ENCODE measurements around the gene DPF1. TPM values are rescaled to one million over a fixed set of nuclear protein-coding genes. Genes with fewer than 3 reads are reported as not detected.

Gene DPF1
- total RNA-seq, 1 experiment from 2014 or later: 2.5 TPM

DNA sequence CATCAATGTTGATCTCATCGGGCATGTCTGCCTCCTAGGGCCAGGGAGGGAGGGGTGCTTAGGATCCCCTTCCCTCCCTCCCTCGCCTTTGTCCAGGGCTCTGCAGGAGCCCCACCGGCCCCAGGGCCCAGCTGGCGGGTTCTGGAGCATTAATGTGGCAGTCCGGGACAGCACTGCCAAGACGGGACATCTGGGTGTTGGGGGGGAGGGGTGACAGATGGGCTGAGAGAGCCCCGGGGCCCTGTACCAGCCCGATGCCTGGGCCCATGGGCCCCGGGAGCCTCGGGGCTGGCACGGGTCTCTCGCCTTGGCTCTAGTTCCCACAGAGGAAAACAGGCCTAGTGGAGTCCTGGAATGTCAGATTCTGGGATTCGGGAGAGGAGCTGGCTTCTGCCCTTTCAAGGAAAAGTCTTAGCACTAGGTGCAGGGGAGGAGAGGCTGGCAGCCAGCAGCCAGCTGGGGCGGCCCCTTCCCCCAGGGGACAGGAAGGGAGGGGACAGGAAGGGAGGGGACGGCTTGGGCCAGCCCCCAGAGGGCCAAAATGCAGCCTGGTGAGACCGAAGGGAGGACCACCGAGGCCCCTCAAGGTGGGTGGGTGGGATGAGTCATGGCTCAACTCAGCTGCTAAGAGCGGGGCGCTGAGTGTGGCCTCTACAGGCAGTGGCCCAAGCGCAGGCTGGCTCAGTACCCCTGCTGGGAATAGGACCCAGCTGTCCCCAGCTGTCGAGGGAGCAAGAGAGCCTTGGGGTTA is 29.1 kb upstream of the DPF1 start:
- H3K4me3 ChIP-seq (ENCODE audit: low read length): no peak overlapping the region
- no peaks in the 10 kb centered on the region for H3K9me2 ChIP-seq (replicated peaks; ENCODE audit: insufficient read depth, low read length)
- H4K20me1 ChIP-seq (ENCODE audit: insufficient read depth, low read depth, low read length): no peaks in the 10 kb centered on the region
- no peak overlapping the region for H3K27ac ChIP-seq (ENCODE audit: low read length)
- H2AFZ ChIP-seq (ENCODE audit: low read length): no peak overlapping the region
- H3K4me1 ChIP-seq (ENCODE audit: low read length): peaks cover 8% of the 10 kb centered on the region
- no peaks in the 10 kb centered on the region for H3K27me3 ChIP-seq (ENCODE audit: low read length)
- no peaks in the 10 kb centered on the region for H3K36me3 ChIP-seq (ENCODE audit: insufficient read depth, low read length)
- no peak overlapping the region for H3K4me2 ChIP-seq (ENCODE audit: low read depth, low read length, poor library complexity, severe bottlenecking)
- no peak for DNase-seq
- H3K79me2 ChIP-seq (ENCODE audit: low read length): no peaks in the 10 kb centered on the region
- H3K9me3 ChIP-seq (ENCODE audit: low read length): no peaks in the 10 kb centered on the region
- no peak overlapping the region for H3K9ac ChIP-seq (ENCODE audit: low read length)

DNA sequence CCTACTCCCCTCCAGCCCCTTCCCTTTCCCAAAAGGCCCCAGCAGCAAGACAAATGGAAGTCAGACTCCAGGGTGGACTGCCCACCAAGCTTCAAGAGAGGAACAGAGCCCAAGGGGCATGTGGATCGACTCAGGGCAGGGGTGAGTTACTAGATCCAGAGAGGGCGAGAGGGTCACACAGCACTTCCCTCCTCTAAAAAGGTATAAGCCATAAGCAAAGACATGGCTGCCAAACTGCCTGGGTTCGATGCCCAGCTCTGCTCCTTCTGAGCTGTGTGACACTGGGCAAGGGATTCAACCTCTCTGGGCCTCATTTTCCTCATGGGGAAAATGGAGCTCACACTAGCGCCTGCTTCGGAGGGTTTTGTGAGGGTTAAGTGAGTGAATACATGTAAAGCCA is 28.4 kb upstream of the DPF1 start:
- Histone ChIP-seq H2AFZ (ENCODE audit: low read length) (no peak overlapping the region), H3K27ac (ENCODE audit: low read length) (no peak overlapping the region), H3K9ac (ENCODE audit: low read length) (no peak overlapping the region), H3K36me3 (ENCODE audit: insufficient read depth, low read length) (no peaks in the 10 kb centered on the region), H3K79me2 (ENCODE audit: low read length) (no peaks in the 10 kb centered on the region), H3K4me1 (ENCODE audit: low read length) (peaks cover 8% of the 10 kb centered on the region), H3K4me2 (ENCODE audit: low read depth, low read length, poor library complexity, severe bottlenecking) (no peak overlapping the region), H3K9me3 (ENCODE audit: low read length) (no peaks in the 10 kb centered on the region), H3K9me2 (replicated peaks; ENCODE audit: insufficient read depth, low read length) (no peaks in the 10 kb centered on the region), H4K20me1 (ENCODE audit: insufficient read depth, low read depth, low read length) (no peaks in the 10 kb centered on the region), H3K4me3 (ENCODE audit: low read length) (no peak overlapping the region), H3K27me3 (ENCODE audit: low read length) (no peaks in the 10 kb centered on the region)
- DNase-seq: no peak

DNA sequence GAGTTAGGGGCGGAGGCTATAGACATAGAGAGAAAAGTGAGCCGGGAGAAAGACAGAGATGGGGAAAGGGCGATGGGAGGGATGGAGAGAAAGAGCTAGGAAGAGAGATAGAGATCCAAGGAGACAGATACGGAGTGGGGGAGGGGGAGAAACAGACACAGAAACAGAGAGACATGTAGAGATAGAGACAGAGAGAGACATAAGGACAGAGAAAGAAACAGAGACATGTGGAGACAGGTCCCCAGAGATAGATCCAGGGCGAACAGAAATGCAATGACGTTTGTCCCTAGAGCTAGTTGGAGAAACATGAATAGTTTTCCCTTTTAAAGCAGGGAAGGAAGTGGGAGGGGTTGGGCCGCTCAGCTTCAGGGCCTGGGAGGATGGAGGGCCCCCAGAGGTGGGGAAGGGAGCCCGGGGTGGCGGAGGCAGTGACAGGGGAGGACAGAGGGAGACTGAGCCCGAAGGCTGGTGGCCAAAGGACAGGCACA is 27.6 kb upstream of the DPF1 start:
- no peaks in the 10 kb centered on the region for H4K20me1 ChIP-seq (ENCODE audit: insufficient read depth, low read depth, low read length)
- DNase-seq: no peak
- no peaks in the 10 kb centered on the region for H3K9me2 ChIP-seq (replicated peaks; ENCODE audit: insufficient read depth, low read length)
- H3K4me3 ChIP-seq (ENCODE audit: low read length): no peak overlapping the region
- no peak overlapping the region for H3K4me2 ChIP-seq (ENCODE audit: low read depth, low read length, poor library complexity, severe bottlenecking)
- no peaks in the 10 kb centered on the region for H3K36me3 ChIP-seq (ENCODE audit: insufficient read depth, low read length)
- H3K4me1 ChIP-seq (ENCODE audit: low read length): peaks cover 8% of the 10 kb centered on the region
- no peaks in the 10 kb centered on the region for H3K27me3 ChIP-seq (ENCODE audit: low read length)
- no peak overlapping the region for H2AFZ ChIP-seq (ENCODE audit: low read length)
- H3K9me3 ChIP-seq (ENCODE audit: low read length): no peaks in the 10 kb centered on the region
- H3K9ac ChIP-seq (ENCODE audit: low read length): no peak overlapping the region
- no peaks in the 10 kb centered on the region for H3K79me2 ChIP-seq (ENCODE audit: low read length)
- no peak overlapping the region for H3K27ac ChIP-seq (ENCODE audit: low read length)

DNA sequence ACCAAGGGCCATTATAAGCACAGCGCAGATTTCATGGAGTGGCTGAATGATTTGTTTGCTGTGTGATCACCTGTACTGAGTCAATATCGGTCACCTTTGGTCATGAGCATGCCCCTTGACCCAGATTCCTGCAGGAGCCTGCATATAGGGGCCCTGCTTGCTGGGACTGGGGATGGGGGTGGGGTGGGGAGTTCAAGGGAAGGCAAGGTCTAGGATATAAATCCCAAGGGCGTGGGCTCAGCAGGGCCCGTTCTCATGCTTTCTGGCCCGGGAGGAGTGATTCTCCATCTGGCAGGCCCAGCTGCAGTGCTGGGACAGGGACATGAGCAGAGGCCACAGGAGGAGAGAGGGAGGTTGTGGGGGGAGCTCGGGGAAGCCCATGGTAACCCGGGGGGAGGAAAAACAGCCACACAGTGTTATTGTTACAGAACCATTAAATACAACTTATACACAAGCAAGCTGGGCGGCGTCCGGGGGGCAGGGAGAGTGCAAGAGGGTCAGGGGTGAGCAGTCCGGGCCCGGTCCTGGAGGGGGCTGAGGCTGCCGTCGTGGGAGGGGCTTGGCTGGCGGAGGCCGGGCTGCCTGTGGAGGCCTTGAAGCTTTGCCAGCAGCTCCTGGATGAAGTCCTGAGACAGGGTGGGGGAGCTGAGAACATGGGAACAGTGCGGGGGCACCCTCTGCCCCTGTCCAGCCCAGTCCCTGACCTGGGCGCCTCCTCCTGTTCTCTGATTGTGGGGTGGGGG is 27.0 kb upstream of the DPF1 start:
- H3K4me1 ChIP-seq (ENCODE audit: low read length): peaks cover 8% of the 10 kb centered on the region
- no peak overlapping the region for H3K9ac ChIP-seq (ENCODE audit: low read length)
- no peak overlapping the region for H3K4me2 ChIP-seq (ENCODE audit: low read depth, low read length, poor library complexity, severe bottlenecking)

DNA sequence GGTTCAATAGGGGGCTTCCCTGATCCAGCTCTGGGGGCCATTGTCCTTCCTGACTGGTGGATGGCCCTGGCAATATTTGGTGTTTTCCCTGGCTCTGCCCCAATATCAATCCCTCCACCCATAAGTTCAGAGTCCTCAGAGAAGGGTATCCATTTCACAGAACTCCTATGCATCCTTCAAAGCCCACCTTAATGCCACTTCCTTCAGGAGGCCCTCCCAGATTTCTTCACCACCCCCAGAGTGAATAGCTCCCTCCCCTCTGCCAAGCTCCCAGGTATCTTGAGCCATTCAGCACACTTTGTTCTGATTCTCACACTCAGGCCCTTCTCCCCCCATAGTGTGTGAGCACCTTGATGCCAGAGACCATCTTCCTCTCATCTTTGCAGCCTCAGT is 26.4 kb upstream of the DPF1 start:
- H3K4me2 ChIP-seq (ENCODE audit: low read depth, low read length, poor library complexity, severe bottlenecking): no peak overlapping the region
- no peaks in the 10 kb centered on the region for H3K27me3 ChIP-seq (ENCODE audit: low read length)
- no peak for DNase-seq
- no peak overlapping the region for H3K9ac ChIP-seq (ENCODE audit: low read length)
- no peaks in the 10 kb centered on the region for H4K20me1 ChIP-seq (ENCODE audit: insufficient read depth, low read depth, low read length)
- H3K79me2 ChIP-seq (ENCODE audit: low read length): no peaks in the 10 kb centered on the region
- H2AFZ ChIP-seq (ENCODE audit: low read length): no peak overlapping the region
- H3K4me3 ChIP-seq (ENCODE audit: low read length): no peak overlapping the region
- H3K9me2 ChIP-seq (replicated peaks; ENCODE audit: insufficient read depth, low read length): no peaks in the 10 kb centered on the region
- H3K4me1 ChIP-seq (ENCODE audit: low read length): peaks cover 8% of the 10 kb centered on the region
- H3K9me3 ChIP-seq (ENCODE audit: low read length): no peaks in the 10 kb centered on the region
- no peak overlapping the region for H3K27ac ChIP-seq (ENCODE audit: low read length)
- H3K36me3 ChIP-seq (ENCODE audit: insufficient read depth, low read length): no peaks in the 10 kb centered on the region

More for the DNA sequence above, 27.0 kb upstream of the DPF1 start:
- Histone ChIP-seq H3K9me3 (ENCODE audit: low read length) (no peaks in the 10 kb centered on the region), H3K9me2 (replicated peaks; ENCODE audit: insufficient read depth, low read length) (no peaks in the 10 kb centered on the region), H3K27me3 (ENCODE audit: low read length) (no peaks in the 10 kb centered on the region), H2AFZ (ENCODE audit: low read length) (no peak overlapping the region), H3K4me3 (ENCODE audit: low read length) (no peak overlapping the region), H4K20me1 (ENCODE audit: insufficient read depth, low read depth, low read length) (no peaks in the 10 kb centered on the region), H3K27ac (ENCODE audit: low read length) (no peak overlapping the region), H3K36me3 (ENCODE audit: insufficient read depth, low read length) (no peaks in the 10 kb centered on the region), H3K79me2 (ENCODE audit: low read length) (no peaks in the 10 kb centered on the region)
- DNase-seq: no peak

DNA sequence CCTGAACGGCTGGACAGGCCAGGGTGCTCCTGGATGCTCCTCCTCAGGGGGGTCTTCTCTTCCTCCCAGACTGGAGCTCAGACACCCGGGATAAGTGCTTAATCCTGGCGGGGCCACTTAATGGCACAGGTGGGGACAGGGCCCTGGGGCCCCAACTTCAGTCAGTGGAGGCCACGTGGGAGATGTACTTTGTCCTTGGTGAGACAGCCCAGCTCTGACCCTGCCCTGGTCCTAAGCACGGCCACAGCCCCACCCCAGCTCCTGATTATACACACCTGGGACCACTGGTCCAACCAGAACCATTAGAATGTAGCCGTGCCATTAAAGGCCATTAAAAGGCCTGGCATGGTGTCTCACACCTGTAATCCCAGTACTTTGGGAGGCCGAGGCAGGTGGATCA is 24.4 kb upstream of the DPF1 start:
- no peak overlapping the region for H3K27ac ChIP-seq (ENCODE audit: low read length)
- H2AFZ ChIP-seq (ENCODE audit: low read length): no peak overlapping the region
- no peaks in the 10 kb centered on the region for H3K9me3 ChIP-seq (ENCODE audit: low read length)
- H3K27me3 ChIP-seq (ENCODE audit: low read length): no peaks in the 10 kb centered on the region
- H3K4me2 ChIP-seq (ENCODE audit: low read depth, low read length, poor library complexity, severe bottlenecking): no peak overlapping the region
- H3K9me2 ChIP-seq (replicated peaks; ENCODE audit: insufficient read depth, low read length): no peaks in the 10 kb centered on the region
- no peak for DNase-seq
- no peak overlapping the region for H3K9ac ChIP-seq (ENCODE audit: low read length)
- H4K20me1 ChIP-seq (ENCODE audit: insufficient read depth, low read depth, low read length): no peaks in the 10 kb centered on the region
- H3K36me3 ChIP-seq (ENCODE audit: insufficient read depth, low read length): no peaks in the 10 kb centered on the region
- H3K4me3 ChIP-seq (ENCODE audit: low read length): no peak overlapping the region
- peaks cover 10% of the 10 kb centered on the region for H3K4me1 ChIP-seq (ENCODE audit: low read length)
- no peaks in the 10 kb centered on the region for H3K79me2 ChIP-seq (ENCODE audit: low read length)

DNA sequence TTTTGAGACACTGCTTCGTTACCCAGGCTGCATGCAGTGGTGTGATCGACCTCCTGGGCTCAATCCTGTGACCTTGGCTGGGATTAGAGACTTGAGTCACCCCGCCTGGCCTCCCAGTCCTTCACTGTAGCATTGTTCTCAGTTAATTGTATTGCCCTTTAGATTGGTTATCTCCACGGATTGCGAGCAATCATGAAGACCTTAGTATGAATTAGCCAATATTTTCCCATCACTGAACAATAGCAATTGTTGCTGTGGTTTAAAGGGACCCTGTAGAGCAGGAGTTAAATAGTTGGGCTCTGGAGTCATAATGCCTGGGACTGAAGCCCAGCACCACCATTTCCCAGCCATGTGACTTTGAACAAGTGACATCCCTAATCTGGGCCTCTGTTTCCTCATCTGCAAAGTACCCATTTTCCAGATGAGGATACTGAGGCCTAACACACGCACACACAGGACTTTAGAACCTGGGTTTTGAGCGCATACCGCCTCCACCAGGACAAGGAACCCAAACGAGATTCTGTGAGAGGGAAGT is 23.8 kb upstream of the DPF1 start:
- H3K36me3 ChIP-seq (ENCODE audit: insufficient read depth, low read length): no peaks in the 10 kb centered on the region
- no peak overlapping the region for H3K4me3 ChIP-seq (ENCODE audit: low read length)
- no peak overlapping the region for H3K27ac ChIP-seq (ENCODE audit: low read length)
- no peak overlapping the region for H3K4me2 ChIP-seq (ENCODE audit: low read depth, low read length, poor library complexity, severe bottlenecking)
- no peak overlapping the region for H2AFZ ChIP-seq (ENCODE audit: low read length)
- H3K27me3 ChIP-seq (ENCODE audit: low read length): no peaks in the 10 kb centered on the region
- DNase-seq: no peak
- H3K4me1 ChIP-seq (ENCODE audit: low read length): peaks cover 3% of the 10 kb centered on the region
- H3K9me3 ChIP-seq (ENCODE audit: low read length): no peaks in the 10 kb centered on the region
- H3K79me2 ChIP-seq (ENCODE audit: low read length): no peaks in the 10 kb centered on the region
- H3K9me2 ChIP-seq (replicated peaks; ENCODE audit: insufficient read depth, low read length): no peaks in the 10 kb centered on the region
- no peak overlapping the region for H3K9ac ChIP-seq (ENCODE audit: low read length)
- H4K20me1 ChIP-seq (ENCODE audit: insufficient read depth, low read depth, low read length): no peaks in the 10 kb centered on the region

DNA sequence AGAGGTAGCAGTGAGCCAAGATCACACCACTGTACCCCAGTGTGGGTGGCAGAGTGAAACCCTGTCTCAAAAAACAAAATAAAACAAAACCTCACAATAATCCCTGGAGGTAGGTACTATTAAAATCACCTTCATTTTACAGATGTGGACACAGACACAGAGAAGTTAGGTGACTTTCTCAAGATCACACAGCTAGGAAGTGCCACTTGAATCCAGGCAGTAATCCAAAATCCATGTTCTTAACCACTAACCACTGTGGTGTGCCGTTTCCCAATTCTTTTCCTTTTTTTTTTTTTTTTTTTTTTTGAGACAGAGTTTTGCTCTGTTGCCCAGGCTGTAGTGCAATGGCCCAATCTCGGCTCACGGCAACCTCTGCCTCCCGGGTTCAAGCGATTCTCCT is 23.1 kb upstream of the DPF1 start:
- Histone ChIP-seq H3K27ac (ENCODE audit: low read length) (no peak overlapping the region), H3K27me3 (ENCODE audit: low read length) (no peaks in the 10 kb centered on the region), H3K36me3 (ENCODE audit: insufficient read depth, low read length) (no peaks in the 10 kb centered on the region), H3K4me2 (ENCODE audit: low read depth, low read length, poor library complexity, severe bottlenecking) (no peak overlapping the region), H3K4me3 (ENCODE audit: low read length) (no peak overlapping the region), H2AFZ (ENCODE audit: low read length) (no peak overlapping the region), H3K9me3 (ENCODE audit: low read length) (no peaks in the 10 kb centered on the region), H3K9ac (ENCODE audit: low read length) (no peak overlapping the region), H3K9me2 (replicated peaks; ENCODE audit: insufficient read depth, low read length) (no peaks in the 10 kb centered on the region), H4K20me1 (ENCODE audit: insufficient read depth, low read depth, low read length) (no peaks in the 10 kb centered on the region), H3K79me2 (ENCODE audit: low read length) (no peaks in the 10 kb centered on the region), H3K4me1 (ENCODE audit: low read length) (peaks cover 2% of the 10 kb centered on the region)
- DNase-seq: no peak

Data from Karpas-422 (cell line).